ENCODE data around the gene ERFE. TPM values are rescaled to one million over a fixed set of nuclear protein-coding genes. Genes with fewer than 3 reads are reported as not detected.
A peak's percentile ranks its signal among the peaks of the same experiment; 100 is the strongest.

The ERFE gene
- total RNA-seq, 4 donors from 2014 or later: 0.40 to 0.57 (median 0.53) TPM; not detected in 1

GRCh38 chr2:238122287-238123217 is 36.2 kb upstream of the ERFE start:
- no peak overlapping the region for H3K4me3 ChIP-seq
- no peak overlapping the region for H3K27ac ChIP-seq
- no peaks in the 10 kb centered on the region for H3K9me3 ChIP-seq
- TF ChIP-seq POLR2A (IDR thresholded peaks at IDR 0.05): no peak
- TF ChIP-seq, protein P1, sequence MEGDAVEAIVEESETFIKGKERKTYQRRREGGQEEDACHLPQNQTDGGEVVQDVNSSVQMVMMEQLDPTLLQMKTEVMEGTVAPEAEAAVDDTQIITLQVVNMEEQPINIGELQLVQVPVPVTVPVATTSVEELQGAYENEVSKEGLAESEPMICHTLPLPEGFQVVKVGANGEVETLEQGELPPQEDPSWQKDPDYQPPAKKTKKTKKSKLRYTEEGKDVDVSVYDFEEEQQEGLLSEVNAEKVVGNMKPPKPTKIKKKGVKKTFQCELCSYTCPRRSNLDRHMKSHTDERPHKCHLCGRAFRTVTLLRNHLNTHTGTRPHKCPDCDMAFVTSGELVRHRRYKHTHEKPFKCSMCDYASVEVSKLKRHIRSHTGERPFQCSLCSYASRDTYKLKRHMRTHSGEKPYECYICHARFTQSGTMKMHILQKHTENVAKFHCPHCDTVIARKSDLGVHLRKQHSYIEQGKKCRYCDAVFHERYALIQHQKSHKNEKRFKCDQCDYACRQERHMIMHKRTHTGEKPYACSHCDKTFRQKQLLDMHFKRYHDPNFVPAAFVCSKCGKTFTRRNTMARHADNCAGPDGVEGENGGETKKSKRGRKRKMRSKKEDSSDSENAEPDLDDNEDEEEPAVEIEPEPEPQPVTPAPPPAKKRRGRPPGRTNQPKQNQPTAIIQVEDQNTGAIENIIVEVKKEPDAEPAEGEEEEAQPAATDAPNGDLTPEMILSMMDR (IDR thresholded peaks at IDR 0.05): no peak
- no peaks in the 10 kb centered on the region for H3K27me3 ChIP-seq
- peak in 1 of 3 donors; percentile 34 for DNase-seq
- no peaks in the 10 kb centered on the region for H3K4me1 ChIP-seq
- no peaks in the 10 kb centered on the region for H3K36me3 ChIP-seq

GRCh38 chr2:238123218-238123971 is 35.4 kb upstream of the ERFE start:
- peak in 1 of 3 donors; percentile 34 for DNase-seq
- no peak for TF ChIP-seq POLR2A (IDR thresholded peaks at IDR 0.05)
- TF ChIP-seq, protein P1 (IDR thresholded peaks at IDR 0.05): no peak

DNA sequence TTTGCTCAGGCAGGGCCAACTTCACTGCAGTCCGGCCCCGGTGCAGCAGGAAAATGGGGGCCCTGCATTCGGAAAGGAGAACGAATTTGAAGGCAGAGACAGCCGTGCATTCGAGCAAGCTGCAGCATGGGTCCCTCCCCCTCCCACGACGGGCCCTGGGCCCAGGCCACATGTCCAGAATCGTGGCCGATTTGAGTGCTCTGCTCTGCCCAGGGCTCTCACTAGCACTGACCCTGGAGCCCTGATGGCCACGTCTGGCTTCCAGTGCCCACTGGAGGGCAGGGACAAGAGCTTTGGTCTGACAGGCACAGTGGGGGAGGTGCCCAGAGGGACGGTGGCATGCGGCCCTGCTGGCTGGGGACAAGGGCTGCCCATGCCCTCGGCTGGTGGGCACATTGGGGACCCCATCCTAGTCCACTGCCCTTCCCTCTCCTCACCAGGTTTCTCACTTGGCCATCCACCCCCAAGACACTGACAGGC is 34.7 kb upstream of the ERFE start:
- H3K9me3 ChIP-seq: no peaks in the 10 kb centered on the region
- TF ChIP-seq, protein P1 (IDR thresholded peaks at IDR 0.05): no peak
- TF ChIP-seq POLR2A (IDR thresholded peaks at IDR 0.05): no peak
- H3K4me3 ChIP-seq: no peak overlapping the region
- peak in 1 of 3 donors; percentile 40 for DNase-seq
- no peaks in the 10 kb centered on the region for H3K27me3 ChIP-seq
- H3K4me1 ChIP-seq: no peaks in the 10 kb centered on the region
- H3K27ac ChIP-seq: no peak overlapping the region
- H3K36me3 ChIP-seq: no peaks in the 10 kb centered on the region

More at GRCh38 chr2:238123218-238123971, 35.4 kb upstream of the ERFE start:
- Histone ChIP-seq H3K9me3 (no peaks in the 10 kb centered on the region), H3K4me3 (no peak overlapping the region), H3K27me3 (no peaks in the 10 kb centered on the region), H3K36me3 (no peaks in the 10 kb centered on the region), H3K27ac (no peak overlapping the region), H3K4me1 (no peaks in the 10 kb centered on the region)

DNA sequence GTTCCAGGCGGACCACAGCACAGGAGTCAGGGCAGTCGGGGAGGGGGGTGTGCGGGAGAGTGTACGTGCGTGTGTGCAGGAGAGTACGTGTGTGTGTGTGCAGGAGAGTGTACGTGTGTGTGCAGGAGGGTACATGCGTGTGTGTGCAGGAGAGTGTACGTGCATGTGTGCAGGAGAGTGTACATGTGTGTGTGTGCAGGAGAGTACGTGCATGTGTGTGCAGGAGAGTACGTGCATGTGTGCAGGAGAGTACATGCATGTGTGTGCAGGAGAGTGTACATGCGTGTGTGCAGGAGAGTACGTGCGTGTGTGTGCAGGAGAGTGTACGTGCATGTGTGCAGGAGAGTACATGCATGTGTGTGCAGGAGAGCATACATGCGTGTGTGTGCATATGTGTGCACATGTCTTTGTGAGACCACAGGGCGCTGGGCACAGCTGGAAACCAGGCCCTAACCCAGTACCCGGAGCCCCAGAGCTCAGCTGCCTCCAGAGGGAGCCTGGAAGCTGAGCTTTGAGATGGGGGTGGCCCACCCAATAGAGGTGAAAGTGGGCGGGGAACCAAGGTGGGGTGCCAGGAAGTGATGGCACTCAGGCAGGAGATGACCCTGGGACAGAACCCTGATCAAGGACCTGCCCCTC is 34.2 kb upstream of the ERFE start:
- Histone ChIP-seq H3K9me3 (no peaks in the 10 kb centered on the region), H3K27ac (no peak overlapping the region)

More for the DNA sequence above, 34.2 kb upstream of the ERFE start:
- no peaks in the 10 kb centered on the region for H3K36me3 ChIP-seq
- H3K27me3 ChIP-seq: no peaks in the 10 kb centered on the region
- H3K4me1 ChIP-seq: no peaks in the 10 kb centered on the region
- peak in 1 of 3 donors; percentile 40 for DNase-seq
- H3K4me3 ChIP-seq: no peak overlapping the region
- TF ChIP-seq POLR2A (IDR thresholded peaks at IDR 0.05): no peak
- TF ChIP-seq, protein P1 (IDR thresholded peaks at IDR 0.05): no peak
